ENCODE measurements around the gene ANKRD27. TPM values are rescaled to one million over a fixed set of nuclear protein-coding genes. Genes with fewer than 3 reads are reported as not detected.
A peak's percentile ranks its signal among the peaks of the same experiment; 100 is the strongest.
"Not testable (repeated sequence)": the region's sequence is repeated elsewhere in the genome, so short reads cannot be mapped to it uniquely, and the experiment has no call there.

The ANKRD27 gene
- total and polyA plus RNA-seq, 2 donors (not counting 1 experiment from before 2014, with no cell fraction given) = 12.9 to 43.8 TPM

GRCh38 chr19:32693151-32694108 is 18.4 kb upstream of the ANKRD27 start:
- H2AFZ ChIP-seq (ENCODE audit: insufficient read depth, low read depth, low read length, poor library complexity, severe bottlenecking); H3K27ac ChIP-seq (ENCODE audit: low read length in 2 of 2); H3K27me3 Mint-ChIP-seq; H3K27me3 ChIP-seq (replicated peaks in 1 of 4; ENCODE audit: control extremely low read depth in 1 of 4, control insufficient read depth in 3 of 4, insufficient read depth in 4 of 4, low read length in 3 of 4); H3K9me3 Mint-ChIP-seq (ENCODE audit: insufficient read depth); ATAC-seq (ENCODE audit: low read depth); H3K36me3 ChIP-seq (replicated peaks in 1 of 2; ENCODE audit: control extremely low read depth in 1 of 2, control insufficient read depth in 1 of 2, extremely low read depth in 1 of 2, insufficient read depth in 2 of 2, low read length in 1 of 2); H3K9me3 ChIP-seq (ENCODE audit: control extremely low read depth in 1 of 3, control insufficient read depth in 2 of 3, insufficient read depth in 1 of 3, low read length in 2 of 3); POLR2A ChIA-PET; CTCF ChIA-PET: not testable (repeated sequence)
- intact Hi-C loops (cut with micrococcal nuclease) = loop anchor here (2.0 to 5.0 kb wide), 2 partner anchors 111 to 279 kb away; partner anchors contain the start of genes FAAP24 and PDCD5
- Mint-ChIP-seq H3K27ac (peak overlapping the region; percentile 85), H3K4me1 (peaks cover 48% of the 10 kb centered on the region), H3K4me3 (peak overlapping the region; percentile 91)
- peak overlapping the region in 4 of 5 experiments; percentile 52 to 77 (median 68) for H3K4me3 ChIP-seq (ENCODE audit: control extremely low read depth in 1 of 5, extremely low read depth in 1 of 5, insufficient read depth in 1 of 5, low read depth in 2 of 5, low read length in 4 of 5)
- peaks cover 19 to 31% of the 10 kb centered on the region in 2 donors for H3K4me1 ChIP-seq (ENCODE audit: control insufficient read depth in 2 of 2, insufficient read depth in 2 of 2, low read length in 2 of 2)
- peaks cover 47% of the 10 kb centered on the region for H3K79me2 ChIP-seq (ENCODE audit: control insufficient read depth, insufficient read depth, low read length)
- peaks cover 15% of the 10 kb centered on the region for H4K20me1 ChIP-seq (ENCODE audit: control insufficient read depth, insufficient read depth, low read length, poor library complexity, severe bottlenecking)
- H3K9ac ChIP-seq (ENCODE audit: low read length) = peak overlapping the region; percentile 74
- peak; percentile 25 for DNase-seq
- WGBS (ENCODE audit: insufficient coverage) = 71% methylated on average over 13 of the region's 20 CpGs
- peak overlapping the region; percentile 89 for H3K4me2 ChIP-seq (replicated peaks; ENCODE audit: low read depth, low read length, poor library complexity, severe bottlenecking)

GRCh38 chr19:32692727-32693061 is 17.7 kb upstream of the ANKRD27 start:
- Histone ChIP-seq H3K4me2 (replicated peaks; ENCODE audit: low read depth, low read length, poor library complexity, severe bottlenecking) (peak overlapping the region; percentile 89), H3K9me3 (ENCODE audit: control extremely low read depth in 1 of 3, control insufficient read depth in 2 of 3, insufficient read depth in 1 of 3, low read length in 2 of 3) (peaks cover 0 to 4% (median 0%) of the 10 kb centered on the region in 3 donors), H3K79me2 (ENCODE audit: control insufficient read depth, insufficient read depth, low read length) (peaks cover 43% of the 10 kb centered on the region), H3K9ac (ENCODE audit: low read length) (peak overlapping the region; percentile 74), H3K27ac (ENCODE audit: low read length in 2 of 2) (peak overlapping the region in 1 of 2 donors; percentile 70), H3K4me3 (ENCODE audit: control extremely low read depth in 1 of 5, extremely low read depth in 1 of 5, insufficient read depth in 1 of 5, low read depth in 2 of 5, low read length in 4 of 5) (peak overlapping the region; percentile 3 to 77 (median 66)), H3K27me3 (replicated peaks in 1 of 4; ENCODE audit: control extremely low read depth in 1 of 4, control insufficient read depth in 3 of 4, insufficient read depth in 4 of 4, low read length in 3 of 4) (no peaks in the 10 kb centered on the region), H3K4me1 (ENCODE audit: control insufficient read depth in 2 of 2, insufficient read depth in 2 of 2, low read length in 2 of 2) (peaks cover 19 to 31% of the 10 kb centered on the region in 2 donors), H4K20me1 (ENCODE audit: control insufficient read depth, insufficient read depth, low read length, poor library complexity, severe bottlenecking) (peaks cover 13% of the 10 kb centered on the region), H3K36me3 (replicated peaks in 1 of 2; ENCODE audit: control extremely low read depth in 1 of 2, control insufficient read depth in 1 of 2, extremely low read depth in 1 of 2, insufficient read depth in 2 of 2, low read length in 1 of 2) (no peaks in the 10 kb centered on the region), H2AFZ (ENCODE audit: insufficient read depth, low read depth, low read length, poor library complexity, severe bottlenecking) (peak overlapping the region; percentile 94)
- Mint-ChIP-seq H3K27me3 (no peaks in the 10 kb centered on the region), H3K4me3 (peak overlapping the region; percentile 91), H3K27ac (peak overlapping the region; percentile 85), H3K9me3 (ENCODE audit: insufficient read depth) (no peaks in the 10 kb centered on the region), H3K4me1 (peaks cover 45% of the 10 kb centered on the region)
- ATAC-seq (ENCODE audit: low read depth) = no peak
- 14% methylated on average over 4 of the region's 7 CpGs for WGBS (ENCODE audit: insufficient coverage)
- ChIA-PET POLR2A (no interaction called here), CTCF (no interaction called here)
- intact Hi-C loops (cut with micrococcal nuclease) = loop anchor here (2.0 to 5.0 kb wide), 2 partner anchors 110 to 280 kb away; partner anchors contain the start of genes FAAP24 and PDCD5
- DNase-seq = no peak
- TF ChIP-seq EZH2 (IDR thresholded peaks at IDR 0.05; ENCODE audit: borderline replicate concordance, insufficient read depth, low read depth, low read length, poor library complexity, severe bottlenecking) = no peak
- TF ChIP-seq CTCF (IDR thresholded peaks at IDR 0.05) = no peak
